NCI-H1930 (cell line): ENCODE measurements around the gene IER2.

ENCODE experiments used
- DNase-seq, 2 experiments: peaks; one replicate each; lab custom pipeline; 2025; lab: John Stamatoyannopoulos, UW

The IER2 gene

DNA sequence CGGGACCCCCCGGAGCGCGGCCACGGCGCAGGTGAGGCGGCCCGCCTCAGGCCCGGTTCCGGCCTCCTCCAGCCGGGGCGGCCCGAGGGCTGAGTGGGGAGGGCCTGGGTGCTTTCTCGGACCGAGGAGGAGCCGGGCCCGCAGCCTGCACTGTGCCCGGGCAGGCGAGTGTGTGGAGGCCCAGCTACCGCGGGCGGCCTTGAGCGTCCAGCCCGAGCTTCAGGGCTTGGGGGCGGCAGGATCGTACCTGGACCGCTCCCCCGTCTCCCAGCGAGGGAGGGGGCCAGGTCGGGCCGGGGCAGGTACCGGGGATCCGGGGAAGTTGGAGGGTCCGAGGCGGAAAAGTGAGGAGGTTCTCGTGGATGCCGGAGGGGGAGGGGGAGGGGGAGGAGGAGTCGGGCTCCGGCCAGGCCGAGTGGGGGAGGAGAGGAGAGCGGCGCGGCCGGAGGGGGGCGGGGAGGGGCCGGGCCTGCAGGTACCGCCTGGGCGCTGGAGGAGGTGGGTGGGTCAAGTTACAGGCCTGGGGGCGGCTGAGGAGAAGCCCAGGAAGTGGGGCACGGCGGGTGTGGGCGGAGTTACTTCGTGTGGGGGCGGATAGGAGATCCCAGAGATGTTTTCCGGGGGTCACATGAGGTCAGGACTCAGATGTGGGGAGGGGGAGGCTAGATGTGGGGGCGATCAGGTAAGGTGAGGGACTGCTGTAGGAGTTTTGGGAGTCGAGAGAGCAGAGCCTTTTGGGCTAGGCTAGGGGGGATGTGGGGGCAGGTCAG, 31.6 kb upstream of the IER2 start:
- DNase-seq: no peak

DNA sequence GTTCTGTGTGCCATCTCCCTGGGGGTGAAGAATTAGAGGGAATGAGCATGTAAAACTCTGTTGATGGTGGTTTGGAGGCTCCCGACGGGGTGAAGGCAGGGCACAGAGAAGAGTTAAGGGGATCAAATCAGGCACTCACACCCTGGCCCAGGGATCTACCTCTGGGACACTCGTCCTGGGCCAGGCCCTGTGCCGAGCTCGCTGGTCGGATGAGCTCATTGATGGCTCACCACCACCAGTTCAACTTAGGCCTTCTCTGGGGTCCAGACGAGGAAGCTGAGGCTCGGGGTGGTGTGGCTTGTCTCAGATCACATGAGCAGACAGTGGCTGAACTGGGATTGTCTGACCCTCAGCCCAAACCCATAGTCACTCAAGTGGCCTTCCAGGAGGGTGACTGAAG, 30.6 kb upstream of the IER2 start:
- DNase-seq: no peak

DNA sequence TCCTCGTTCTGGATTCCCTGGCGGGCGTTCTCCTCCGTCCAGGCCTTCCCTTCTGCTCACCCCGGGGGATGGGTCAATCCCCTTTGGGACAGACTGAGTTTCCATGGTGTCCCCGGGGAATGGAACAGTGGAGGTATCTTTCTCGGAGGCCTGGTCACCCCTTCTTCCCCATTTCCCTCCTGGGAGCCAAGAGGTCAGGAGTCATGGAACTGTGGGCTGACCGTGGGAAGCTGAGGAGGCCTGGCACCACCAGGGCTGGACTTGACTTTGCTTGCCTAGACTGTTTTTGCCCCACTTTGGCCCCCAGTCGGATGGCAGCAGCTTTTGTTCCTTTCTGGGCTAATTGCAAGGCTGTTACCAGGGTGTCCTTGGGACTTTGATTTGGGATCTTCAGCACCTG, 30.2 kb upstream of the IER2 start:
- DNase-seq: no peak

- DNase-seq: no peak
Measured at GRCh38 chr19:13120817-13121216, 29.4 kb upstream of the IER2 start.

- no peak for DNase-seq
Measured at GRCh38 chr19:13121551-13122274, 28.5 kb upstream of the IER2 start.

DNA sequence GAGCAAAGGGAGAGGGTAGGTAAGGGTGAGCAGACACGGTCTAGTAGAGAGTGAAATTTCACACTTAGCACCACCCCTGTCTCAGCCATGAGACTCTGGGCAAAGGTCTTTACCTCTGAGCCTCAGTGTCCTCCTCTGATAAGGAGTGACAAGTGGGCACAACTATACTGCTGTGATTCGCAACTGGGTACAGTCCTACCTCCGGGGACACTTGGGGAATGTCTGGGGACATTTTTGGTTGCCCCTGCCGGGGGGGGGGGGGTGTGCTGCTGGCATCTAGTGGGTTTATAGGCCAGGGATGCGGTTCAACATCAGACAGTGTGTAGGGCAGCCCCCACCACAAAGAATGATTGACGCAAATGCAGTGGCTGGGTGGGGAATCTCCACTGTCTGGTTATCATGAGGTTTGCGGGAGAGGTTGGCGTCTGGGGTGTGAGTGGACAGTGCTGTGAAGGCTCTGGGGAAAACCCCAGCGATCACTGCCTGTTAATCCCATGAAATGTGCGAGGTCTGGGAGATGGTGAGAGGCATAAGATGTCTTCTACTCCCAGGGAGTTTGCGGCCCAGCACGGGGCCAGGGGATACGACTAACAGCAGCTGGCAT, 27.8 kb upstream of the IER2 start:
- no peak for DNase-seq

DNA sequence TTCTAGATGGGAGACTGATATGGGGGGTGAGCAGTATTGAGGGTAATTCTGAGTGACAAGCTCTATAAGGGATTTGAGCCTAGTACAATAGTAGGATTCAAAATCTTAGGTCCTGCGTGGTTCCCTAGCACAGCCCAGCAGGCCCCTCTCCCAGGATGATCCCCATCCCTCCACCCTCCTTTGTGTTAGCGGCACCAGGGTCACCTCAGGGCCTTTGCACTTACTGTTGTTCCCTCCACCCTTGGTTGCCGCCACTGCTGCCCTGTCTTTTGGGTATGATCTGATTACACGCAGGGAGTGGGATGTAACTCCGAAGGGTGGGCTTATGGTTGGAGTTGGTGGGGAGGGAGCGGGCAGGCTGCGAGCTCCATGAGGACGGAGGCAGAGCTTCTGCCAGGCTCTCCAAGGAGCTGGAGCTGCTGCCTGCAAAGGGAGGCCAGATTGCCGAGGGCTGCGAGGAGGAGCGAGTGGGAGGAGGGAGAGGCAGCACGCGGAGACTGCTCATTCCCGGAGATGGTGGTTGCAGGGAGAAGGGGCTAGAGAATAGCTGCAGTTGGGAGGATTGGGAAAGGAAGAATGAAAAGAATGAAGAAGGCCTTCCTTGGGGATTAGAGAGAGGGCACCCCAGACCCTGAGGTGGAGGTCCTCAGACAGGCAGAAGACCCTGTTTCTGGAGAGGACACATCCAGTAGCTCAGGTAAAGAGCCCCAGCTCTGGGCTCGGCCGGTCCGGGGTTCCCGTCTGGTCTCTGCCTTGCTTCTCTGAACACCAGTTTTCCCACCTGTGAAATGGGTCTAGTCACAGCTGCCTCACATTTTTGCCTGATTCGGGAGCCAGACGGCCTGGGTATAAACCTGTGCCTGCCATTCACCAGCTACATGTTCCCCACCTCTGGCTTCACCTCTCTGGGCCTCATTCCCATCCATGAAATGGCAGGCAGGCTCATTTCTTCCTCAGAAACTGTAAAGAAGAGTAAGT, 26.9 kb upstream of the IER2 start:
- no peak for DNase-seq

DNA sequence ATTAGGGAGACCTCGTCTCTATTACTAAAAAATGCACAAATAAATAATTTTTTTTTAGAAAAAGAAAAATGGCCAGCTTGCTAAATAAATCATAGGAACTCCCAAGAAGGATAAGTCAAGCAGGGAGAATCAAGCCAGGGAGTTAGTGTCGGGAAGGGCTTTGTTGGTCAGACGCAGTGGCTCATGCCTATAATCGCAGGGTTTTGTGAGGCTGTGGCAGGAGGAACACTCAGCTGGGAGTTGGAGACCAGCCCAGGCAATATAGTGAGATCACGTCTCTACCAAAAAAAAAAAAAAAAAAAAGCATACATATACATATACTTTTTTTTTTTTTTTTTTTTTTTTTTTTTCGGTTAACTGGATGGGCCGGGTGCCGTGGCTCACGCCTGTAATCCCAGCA, 23.2 kb upstream of the IER2 start:
- no peak for DNase-seq

DNA sequence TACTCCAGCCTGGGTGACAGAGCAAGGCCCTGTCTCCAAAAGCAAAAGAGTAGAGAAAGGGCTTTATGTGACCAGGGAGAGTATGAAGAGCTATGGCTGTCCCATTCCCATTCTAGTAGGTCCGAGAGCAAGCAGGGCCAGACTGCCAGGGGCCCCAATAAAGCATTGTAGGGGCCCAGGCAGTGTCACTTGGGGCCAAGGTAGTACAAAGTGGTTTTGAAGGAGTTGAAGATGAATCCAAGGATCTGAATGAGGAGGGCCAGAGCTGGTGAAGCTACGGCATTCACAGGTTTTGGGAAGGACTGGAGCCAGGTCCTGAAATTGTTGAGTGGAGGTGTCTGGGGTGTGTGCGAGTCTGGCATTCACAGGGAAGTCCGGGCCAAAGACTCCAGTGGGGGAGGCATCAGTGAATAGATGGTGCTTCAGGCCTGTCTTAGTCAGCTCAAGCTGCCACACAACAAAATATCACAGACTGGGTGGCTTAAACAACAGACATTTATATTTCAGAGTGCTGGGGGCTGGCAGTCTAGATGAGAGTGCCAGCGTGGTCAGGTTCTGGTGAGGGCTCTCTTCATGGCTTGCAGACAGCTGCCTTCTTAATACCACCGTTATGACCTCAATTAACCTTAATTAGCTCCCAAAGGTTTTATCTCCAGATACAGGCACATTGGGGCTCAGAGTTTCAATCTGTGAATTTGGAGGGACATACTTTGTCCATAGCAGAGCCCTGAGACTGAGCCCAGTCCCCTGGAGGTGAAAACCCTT, 22.2 kb upstream of the IER2 start:
- no peak for DNase-seq

GRCh38 chr19:13128583-13128982, 21.6 kb upstream of the IER2 start:
- DNase-seq: no peak

GRCh38 chr19:13129384-13129783, 20.8 kb upstream of the IER2 start:
- no peak for DNase-seq

DNA sequence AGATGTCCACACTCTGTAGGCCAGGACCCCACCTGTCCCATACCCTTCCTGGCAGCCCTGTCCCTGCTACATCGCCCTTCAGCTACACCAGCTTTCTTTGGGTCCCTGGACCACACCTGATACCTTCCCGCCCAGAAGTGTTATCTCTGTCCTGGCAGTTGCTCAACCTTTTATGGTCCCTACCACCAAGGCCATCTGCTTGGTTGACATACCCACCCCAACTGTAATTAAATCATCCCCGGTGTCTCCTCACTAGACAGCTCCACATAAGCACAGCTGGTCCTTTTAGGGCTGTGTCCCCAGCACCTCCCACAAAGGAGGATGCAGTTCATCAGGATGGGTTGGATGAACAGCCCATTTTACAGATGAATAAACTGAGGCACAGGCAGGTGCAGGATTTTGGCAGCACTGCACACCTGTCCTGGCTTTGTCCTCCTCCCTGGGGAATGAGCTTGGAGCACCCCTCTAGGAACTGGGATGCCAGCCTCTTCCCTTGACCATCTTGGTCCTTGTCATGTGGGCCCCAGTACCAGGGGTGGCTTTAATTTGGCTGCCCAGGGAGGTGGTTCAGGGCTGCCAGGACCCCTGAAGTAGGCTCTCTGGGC, 19.2 kb upstream of the IER2 start:
- no peak for DNase-seq

DNA sequence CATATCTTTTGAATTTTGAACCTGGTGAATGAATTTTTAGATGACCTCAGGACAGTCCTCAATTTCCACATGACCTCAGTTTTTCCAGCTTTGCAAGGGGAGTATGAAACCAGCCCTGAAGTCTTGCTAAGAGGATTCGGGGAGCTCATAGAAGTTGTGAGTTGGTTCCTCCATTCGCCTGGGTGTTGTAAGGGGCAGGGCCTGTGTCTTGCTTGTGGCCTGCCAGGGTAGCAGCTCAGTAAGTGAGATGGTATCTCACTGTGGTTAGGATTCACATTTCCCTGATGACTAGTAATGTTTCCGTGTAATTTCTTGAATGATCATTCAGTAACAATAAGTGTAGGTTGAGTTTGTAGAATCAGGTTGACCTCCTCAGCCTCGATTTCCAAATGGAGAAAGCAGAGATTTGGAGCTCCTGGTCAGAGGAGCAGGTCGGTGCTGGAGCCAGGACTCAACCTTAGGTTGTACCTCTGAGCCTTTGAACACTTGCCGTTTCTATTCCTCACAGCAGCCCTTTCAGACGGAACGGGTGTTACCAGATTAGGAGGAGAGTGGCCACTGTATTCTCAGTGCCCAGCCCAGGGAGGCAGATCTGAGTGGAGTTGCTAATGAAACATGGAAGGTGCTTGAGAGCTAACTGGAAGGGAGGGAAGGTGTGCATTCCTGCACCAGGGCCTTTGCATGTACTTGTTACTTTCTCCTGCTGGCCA, 17.6 kb upstream of the IER2 start:
- no peak for DNase-seq

- DNase-seq: no peak
Measured at GRCh38 chr19:13133241-13133870, 16.9 kb upstream of the IER2 start.

- no peak for DNase-seq
Measured at GRCh38 chr19:13134626-13135025, 15.6 kb upstream of the IER2 start.

- no peak for DNase-seq
Measured at GRCh38 chr19:13135068-13136062, 14.8 kb upstream of the IER2 start.

DNA sequence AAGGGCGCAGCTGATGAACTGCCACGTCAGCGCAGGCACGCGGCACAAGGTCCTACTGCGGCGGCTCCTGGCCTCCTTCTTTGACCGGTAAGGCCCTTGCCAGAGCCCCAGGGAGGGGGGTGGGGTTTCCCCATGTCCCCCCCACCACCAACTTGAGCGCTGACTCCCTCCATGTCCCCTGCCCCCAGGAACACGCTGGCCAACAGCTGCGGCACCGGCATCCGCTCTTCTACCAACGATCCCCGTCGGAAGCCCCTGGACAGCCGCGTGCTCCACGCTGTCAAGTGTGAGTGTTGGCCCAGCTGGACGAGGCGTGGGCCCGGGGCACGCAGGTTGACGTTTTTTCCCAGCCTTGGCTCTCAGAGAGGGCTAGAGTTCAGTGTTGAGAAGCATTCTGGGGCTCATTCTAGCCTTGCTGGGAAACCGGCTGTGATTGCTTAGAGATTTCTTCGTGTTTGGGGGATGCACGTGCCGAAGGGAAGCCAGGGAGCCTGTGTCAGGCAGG, 12.9 kb upstream of the IER2 start:
- DNase-seq: no peak
